Adrenal gland (tissue), 12 donors: ENCODE data around the gene TCF12. TPM values are rescaled to one million over a fixed set of nuclear protein-coding genes. Genes with fewer than 3 reads are reported as not detected.

Experiments
- DNase-seq, 7 donors: peaks; one replicate each; pipeline ENCODE4 v3.0.0-alpha.2; 2019 to 2020
- H3K27ac ChIP-seq, 5 donors: fragments of 200-600 bp; sonication (generic) in 4 of 5; 1 replicate in 3 of 5; 2 replicates in 2 of 5; pipeline versions ENCODE4 v1.5.1 to v1.8.0; 2016 to 2020; ENCODE audit warnings: mild to moderate bottlenecking in 1 of 5
- H3K27me3 ChIP-seq: fragments of 200-600 bp; 2 replicates; pipeline ENCODE4 v1.8.0; 2021
- H3K36me3 ChIP-seq, 2 donors: fragments of 200-600 bp; replicated peaks in 1 of 2; 1 replicate in 1 of 2; 2 replicates in 1 of 2; pipeline versions ENCODE4 v1.5.1 to v1.8.0; 2018 to 2022
- H3K4me1 ChIP-seq, 2 donors: fragments of 200-600 bp; replicated peaks in 1 of 2; 1 replicate in 1 of 2; 2 replicates in 1 of 2; pipeline versions ENCODE4 v1.5.1 to v1.8.0; 2018 to 2021
- H3K4me3 ChIP-seq, 4 donors: fragments of 200-600 bp; sonication (generic) in 3 of 4; one replicate each; pipeline ENCODE4 v1.5.1; 2016 to 2018
- H3K9me3 ChIP-seq, 3 donors: fragments of 200-600 bp; sonication (generic) in 1 of 3; replicated peaks in 1 of 3; 1 replicate in 2 of 3; 2 replicates in 1 of 3; pipeline versions ENCODE4 v1.5.1 to v1.8.0; 2016 to 2021
- CTCF ChIP-seq, 6 experiments: fragments of 450-650 bp in 4 of 6; fragments of 200-600 bp in 2 of 6; sonication (generic) in 1 of 6; IDR thresholded peaks; 1 replicate in 5 of 6; 2 replicates in 1 of 6; pipeline versions ENCODE4 v1.5.1 to v1.8.0; 2016 to 2021; ENCODE audit warnings: antibody characterized with exemption in 6 of 6, mild to moderate bottlenecking in 2 of 6, moderate library complexity in 1 of 6
- POLR2A ChIP-seq, 2 donors: fragments of 450-650 bp; IDR thresholded peaks; one replicate each; pipeline ENCODE4 v1.6.1; 2017; ENCODE audit warnings: antibody characterized with exemption in 2 of 2, mild to moderate bottlenecking in 2 of 2, moderate library complexity in 1 of 2
- WGBS, 4 donors: extraction: QIAGEN DNeasy Blood & Tissue Kit in 2 of 4; methylation state at CpG; one replicate each; pipeline versions ENCODE4 v1.1.5 to v1.1.7; 2013 to 2017; 5-methylcytosine and 5-hydroxymethylcytosine counted together
- intact Hi-C, 2 donors: fragments of 100-400 bp; cut with DNase I; formaldehyde crosslinking; loops; one replicate each; pipeline versions ENCODE4 v1.14.1 to v1.15.0; 2022 to 2023
- polyA plus RNA-seq, 3 donors: library from polyadenylated mRNA; stranded (reverse); fragments of 200-250 nt in 2 of 3; fragments of 350-450 nt in 1 of 3; fragmentation: Illumina TruSeq in 1 of 3; extraction: RNeasy Lipid Tissue Mini Kit (QIAGEN cat#74804) in 1 of 3; gene quantifications; one replicate each; pipeline ENCODE4 v1.2.3, GENCODE V29; 2013 to 2014
- total RNA-seq, 9 donors: library from RNA; depleted of rRNA in 4 of 9; stranded (reverse); fragments of >200 nt in 4 of 9; fragments of 120-200 nt in 1 of 9; fragmentation: NEBNext Ultra II Directional in 1 of 9; extraction: Animal tissue kit (Norgen Biotek cat#: 25700) in 1 of 9; gene quantifications; one replicate each; pipeline versions ENCODE4 v1.1.0 to v1.2.4, GENCODE V29; 2013 to 2023
- donor health status: healthy with polysubstance abuse.
- donor health status: Bipolar disorder and iron deficiency.
- donor health status: DM: yes; HTN: yes; CAD: no.
- donor health status: DM: no; HTN: no; CAD: no.
- donor health status: DM: no; HTN: no; CAD: no.
- donor health status: DM: yes; HTN: yes; CAD: no.

Gene TCF12
- total and polyA plus RNA-seq, 12 donors = 7.6 to 121 (median 75.6) TPM

GRCh38 chr15:57185507-57186074, 267.1 kb downstream of the TCF12 start:
- DNase-seq = no peak
- H3K27ac ChIP-seq = no peak overlapping the region
- H3K27me3 ChIP-seq = no peaks in the 10 kb centered on the region
- no peak overlapping the region for H3K4me3 ChIP-seq
- peaks cover 0 to 10% of the 10 kb centered on the region in 2 donors for H3K4me1 ChIP-seq
- no peaks in the 10 kb centered on the region for H3K9me3 ChIP-seq
- no peaks in the 10 kb centered on the region for H3K36me3 ChIP-seq
- TF ChIP-seq CTCF (IDR thresholded peaks at IDR 0.05) (no peak), POLR2A (IDR thresholded peaks at IDR 0.05) (no peak)
- intact Hi-C loops = no loop called here

DNA sequence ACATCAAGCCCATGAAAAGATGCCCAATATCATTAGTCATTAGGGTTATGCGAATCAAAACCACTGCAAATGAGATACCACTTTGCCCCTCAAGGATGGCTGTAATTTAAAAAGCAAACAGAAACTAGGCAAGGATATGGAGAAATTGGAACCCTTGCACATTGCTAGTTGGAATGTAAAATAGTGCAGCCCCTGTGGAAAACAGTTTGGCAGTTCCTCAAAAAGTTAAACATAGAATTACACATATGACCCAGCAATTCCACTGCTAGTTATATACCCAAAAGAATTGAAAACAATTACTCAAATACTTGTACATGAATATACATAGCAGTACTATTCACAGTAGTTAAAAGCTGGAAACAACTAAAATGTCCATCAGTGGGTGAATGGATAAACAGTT, 271.0 kb downstream of the TCF12 start:
- Histone ChIP-seq H3K36me3 (peaks cover 0 to 17% of the 10 kb centered on the region in 2 donors), H3K9me3 (no peaks in the 10 kb centered on the region), H3K4me1 (no peaks in the 10 kb centered on the region), H3K4me3 (no peak overlapping the region), H3K27me3 (no peaks in the 10 kb centered on the region), H3K27ac (no peak overlapping the region)
- DNase-seq = no peak
- no peak for TF ChIP-seq CTCF (IDR thresholded peaks at IDR 0.05)
- no peak for TF ChIP-seq POLR2A (IDR thresholded peaks at IDR 0.05)
- intact Hi-C loops = no loop called here
- 93 to 100% (median 100%) methylated on average over 1 of the region's 1 CpG for WGBS, 4 donors

DNA sequence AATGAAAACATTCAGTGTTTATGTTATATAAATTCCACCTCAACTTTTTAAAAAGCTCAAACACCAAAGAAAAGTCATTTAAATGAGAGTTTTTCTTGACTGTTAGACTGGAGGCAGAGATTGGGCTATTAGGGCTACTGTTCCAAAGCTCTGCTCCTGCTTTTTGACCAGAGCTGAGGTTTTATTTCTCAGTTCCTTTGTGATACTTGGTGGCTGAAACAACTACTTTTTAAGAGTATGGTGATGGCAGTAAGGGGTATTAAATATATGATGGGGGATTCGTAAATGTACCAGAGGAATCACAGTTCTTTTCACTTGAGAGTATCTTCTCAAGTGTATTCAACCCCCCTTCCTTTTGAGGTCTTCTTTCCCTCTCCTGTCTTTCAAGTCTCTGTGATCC, 271.8 kb downstream of the TCF12 start:
- H3K36me3 ChIP-seq = peaks cover 0 to 17% of the 10 kb centered on the region in 2 donors
- no peaks in the 10 kb centered on the region for H3K4me1 ChIP-seq
- intact Hi-C loops = no loop called here
- no peak overlapping the region for H3K27ac ChIP-seq
- no peaks in the 10 kb centered on the region for H3K27me3 ChIP-seq
- H3K4me3 ChIP-seq = no peak overlapping the region
- TF ChIP-seq POLR2A (IDR thresholded peaks at IDR 0.05) (no peak), CTCF (IDR thresholded peaks at IDR 0.05) (no peak)
- no peak for DNase-seq
- no peaks in the 10 kb centered on the region for H3K9me3 ChIP-seq
- 92 to 100% (median 100%) methylated on average over 1 of the region's 1 CpG for WGBS, 4 donors

DNA sequence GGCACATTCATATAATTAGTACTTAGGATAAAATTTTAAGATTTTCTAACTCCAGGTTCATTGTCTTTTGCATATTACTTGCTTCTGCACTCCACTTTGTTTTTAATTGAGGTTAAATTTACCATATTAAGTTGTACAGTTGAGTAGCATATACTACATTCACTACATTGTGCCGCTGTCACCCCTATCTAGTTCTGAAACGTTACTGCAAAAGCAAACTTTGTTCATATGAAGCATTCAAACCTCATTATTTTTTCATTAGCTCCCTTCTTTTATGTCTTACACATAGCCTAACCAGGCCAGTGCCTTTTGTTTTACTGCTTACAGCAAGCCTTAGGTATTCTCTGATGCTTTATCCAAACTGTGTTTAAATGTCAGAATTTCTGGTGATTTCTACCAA, 274.7 kb downstream of the TCF12 start:
- DNase-seq = no peak
- H3K9me3 ChIP-seq = no peaks in the 10 kb centered on the region
- H3K4me1 ChIP-seq = no peaks in the 10 kb centered on the region
- H3K27me3 ChIP-seq = no peaks in the 10 kb centered on the region
- no peak overlapping the region for H3K27ac ChIP-seq
- H3K36me3 ChIP-seq = peaks cover 0 to 17% of the 10 kb centered on the region in 2 donors
- intact Hi-C loops = no loop called here
- H3K4me3 ChIP-seq = no peak overlapping the region
- no peak for TF ChIP-seq POLR2A (IDR thresholded peaks at IDR 0.05)
- no peak for TF ChIP-seq CTCF (IDR thresholded peaks at IDR 0.05)
- 75 to 90% (median 81%) methylated on average over 2 of the region's 2 CpGs for WGBS, 4 donors
